ENCODE measurements around the gene LTBP3. TPM values are rescaled to one million over a fixed set of nuclear protein-coding genes. Genes with fewer than 3 reads are reported as not detected.

The LTBP3 gene
- total and polyA plus RNA-seq, 2 of the 13 experiments (the other 11 are each of a cell fraction or from before 2014, with no cell fraction given), result 12.2 to 68.1 TPM

DNA sequence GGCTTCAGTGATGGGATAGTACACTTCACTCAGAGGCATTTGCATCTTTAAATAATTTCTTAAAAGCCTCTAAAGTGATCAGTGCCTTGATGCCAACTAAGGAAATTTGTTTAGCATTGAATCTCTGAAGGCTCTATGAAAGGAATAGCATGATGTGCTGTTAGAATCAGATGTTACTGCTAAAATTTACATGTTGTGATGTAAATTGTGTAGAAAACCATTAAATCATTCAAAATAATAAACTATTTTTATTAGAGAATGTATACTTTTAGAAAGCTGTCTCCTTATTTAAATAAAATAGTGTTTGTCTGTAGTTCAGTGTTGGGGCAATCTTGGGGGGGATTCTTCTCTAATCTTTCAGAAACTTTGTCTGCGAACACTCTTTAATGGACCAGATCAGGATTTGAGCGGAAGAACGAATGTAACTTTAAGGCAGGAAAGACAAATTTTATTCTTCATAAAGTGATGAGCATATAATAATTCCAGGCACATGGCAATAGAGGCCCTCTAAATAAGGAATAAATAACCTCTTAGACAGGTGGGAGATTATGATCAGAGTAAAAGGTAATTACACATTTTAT is 54.7 kb downstream of the LTBP3 start:
- ChIA-PET POLR2A (interaction anchor here (0.6 to 27.3 kb wide), 8 partner anchors 11 to 146 kb away, joined by 3 to 1590 read pairs (median 7); partner anchors contain the start of gene NEAT1), CTCF (ENCODE audit: low intra/inter-chr PET ratio, low total read pairs) (no interaction called here)
- WGBS (ENCODE audit: low lambda C conversion rate), result 37% methylated on average over 3 of the region's 3 CpGs
- in situ Hi-C loops (cut with HindIII; ENCODE audit: extremely low pct_ligation_motif_present, low pct_unique_long_range_greater_than_20kb) (loop anchor here (10.0 kb wide), 1 partner anchor 49 kb away; no protein-coding TSS in a partner anchor), intact Hi-C loops (cut with micrococcal nuclease; ENCODE audit: unreplicated experiment) (loop anchor here (2.0 kb wide), 1 partner anchor 81 kb away; the partner anchor contains the start of gene NEAT1)
- H3K4me2 ChIP-seq (ENCODE audit: low read depth, low read length), result peak overlapping the region; percentile 78
- no peak overlapping the region for H3K27ac ChIP-seq (ENCODE audit: extremely low read length, insufficient read depth, low read length)
- no peaks in the 10 kb centered on the region; a peak in 2 of 5 replicates for H3K27me3 ChIP-seq (ENCODE audit: control insufficient read depth in 1 of 2, insufficient read depth in 2 of 2, low read length in 2 of 2)
- peak overlapping the region; percentile 99; the same call in 1 of the 2 replicates for H3K9ac ChIP-seq (ENCODE audit: insufficient read depth, low read depth, low read length)
- no peak for DNase-seq (ENCODE audit: low spot score)
- peaks cover 50% of the 10 kb centered on the region for H3K4me1 ChIP-seq (ENCODE audit: insufficient read depth, low read length)
- no peak for FAIRE-seq
- H3K36me3 ChIP-seq (replicated peaks in 1 of 2; ENCODE audit: control insufficient read depth in 1 of 2, insufficient read depth in 2 of 2, low read length in 2 of 2), result peaks cover 6 to 40% of the 10 kb centered on the region in 2 experiments
- no peak for ATAC-seq
- no TSS peak for BruUV-seq (replicated peaks)
- peaks cover 74% of the 10 kb centered on the region for H3K79me2 ChIP-seq (ENCODE audit: insufficient read depth, low read length)
- H3K4me3 ChIP-seq (replicated peaks in 1 of 3; ENCODE audit: insufficient read depth in 1 of 3, low read depth in 2 of 3, low read length in 3 of 3), result peak overlapping the region; percentile 85 to 93 (median 89); a peak in 5 of 6 replicates
- H4K20me1 ChIP-seq (ENCODE audit: insufficient read depth, low read length), result peaks cover 77% of the 10 kb centered on the region
- H3K9me3 ChIP-seq (ENCODE audit: low read length), result no peaks in the 10 kb centered on the region
- H2AFZ ChIP-seq (ENCODE audit: low read length), result no peak overlapping the region
- TF ChIP-seq NPAS2 (CRISPR knock-in tag; IDR thresholded peaks at IDR 0.05; ENCODE audit: borderline replicate concordance) (no peak), RBFOX2 (IDR thresholded peaks at IDR 0.05; ENCODE audit: low read depth, low read length) (peak; percentile 20; the same call in 1 of the 2 replicates), ZFAT (CRISPR knock-in tag; conservative IDR thresholded peaks at IDR 0.05) (no peak), FOSL2 (CRISPR knock-in tag; IDR thresholded peaks at IDR 0.05) (no peak), ZKSCAN1 (IDR thresholded peaks at IDR 0.05; ENCODE audit: low read length) (no peak), ZNF17 (CRISPR knock-in tag; IDR thresholded peaks at IDR 0.05) (no peak), AGO2 (optimal IDR thresholded peaks at IDR 0.05; ENCODE audit: low read depth, low read length) (peak; percentile 16), MTA1 (CRISPR knock-in tag; IDR thresholded peaks at IDR 0.05; ENCODE audit: borderline replicate concordance) (no peak), NCOA5 (CRISPR knock-in tag; IDR thresholded peaks at IDR 0.05) (no peak), XRCC5 (optimal IDR thresholded peaks at IDR 0.05; ENCODE audit: low read length) (no peak), ZNF34 (CRISPR knock-in tag; IDR thresholded peaks at IDR 0.05; ENCODE audit: borderline replicate concordance) (no peak)
- TF ChIP-seq, protein P1, sequence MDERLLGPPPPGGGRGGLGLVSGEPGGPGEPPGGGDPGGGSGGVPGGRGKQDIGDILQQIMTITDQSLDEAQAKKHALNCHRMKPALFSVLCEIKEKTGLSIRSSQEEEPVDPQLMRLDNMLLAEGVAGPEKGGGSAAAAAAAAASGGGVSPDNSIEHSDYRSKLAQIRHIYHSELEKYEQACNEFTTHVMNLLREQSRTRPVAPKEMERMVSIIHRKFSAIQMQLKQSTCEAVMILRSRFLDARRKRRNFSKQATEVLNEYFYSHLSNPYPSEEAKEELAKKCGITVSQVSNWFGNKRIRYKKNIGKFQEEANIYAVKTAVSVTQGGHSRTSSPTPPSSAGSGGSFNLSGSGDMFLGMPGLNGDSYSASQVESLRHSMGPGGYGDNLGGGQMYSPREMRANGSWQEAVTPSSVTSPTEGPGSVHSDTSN (CRISPR knock-in tag; IDR thresholded peaks at IDR 0.05), result no peak
- TF ChIP-seq, protein P2, sequence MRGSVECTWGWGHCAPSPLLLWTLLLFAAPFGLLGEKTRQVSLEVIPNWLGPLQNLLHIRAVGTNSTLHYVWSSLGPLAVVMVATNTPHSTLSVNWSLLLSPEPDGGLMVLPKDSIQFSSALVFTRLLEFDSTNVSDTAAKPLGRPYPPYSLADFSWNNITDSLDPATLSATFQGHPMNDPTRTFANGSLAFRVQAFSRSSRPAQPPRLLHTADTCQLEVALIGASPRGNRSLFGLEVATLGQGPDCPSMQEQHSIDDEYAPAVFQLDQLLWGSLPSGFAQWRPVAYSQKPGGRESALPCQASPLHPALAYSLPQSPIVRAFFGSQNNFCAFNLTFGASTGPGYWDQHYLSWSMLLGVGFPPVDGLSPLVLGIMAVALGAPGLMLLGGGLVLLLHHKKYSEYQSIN (CRISPR knock-in tag; IDR thresholded peaks at IDR 0.05; ENCODE audit: borderline replicate concordance), result no peak
- TF ChIP-seq, protein P3, sequence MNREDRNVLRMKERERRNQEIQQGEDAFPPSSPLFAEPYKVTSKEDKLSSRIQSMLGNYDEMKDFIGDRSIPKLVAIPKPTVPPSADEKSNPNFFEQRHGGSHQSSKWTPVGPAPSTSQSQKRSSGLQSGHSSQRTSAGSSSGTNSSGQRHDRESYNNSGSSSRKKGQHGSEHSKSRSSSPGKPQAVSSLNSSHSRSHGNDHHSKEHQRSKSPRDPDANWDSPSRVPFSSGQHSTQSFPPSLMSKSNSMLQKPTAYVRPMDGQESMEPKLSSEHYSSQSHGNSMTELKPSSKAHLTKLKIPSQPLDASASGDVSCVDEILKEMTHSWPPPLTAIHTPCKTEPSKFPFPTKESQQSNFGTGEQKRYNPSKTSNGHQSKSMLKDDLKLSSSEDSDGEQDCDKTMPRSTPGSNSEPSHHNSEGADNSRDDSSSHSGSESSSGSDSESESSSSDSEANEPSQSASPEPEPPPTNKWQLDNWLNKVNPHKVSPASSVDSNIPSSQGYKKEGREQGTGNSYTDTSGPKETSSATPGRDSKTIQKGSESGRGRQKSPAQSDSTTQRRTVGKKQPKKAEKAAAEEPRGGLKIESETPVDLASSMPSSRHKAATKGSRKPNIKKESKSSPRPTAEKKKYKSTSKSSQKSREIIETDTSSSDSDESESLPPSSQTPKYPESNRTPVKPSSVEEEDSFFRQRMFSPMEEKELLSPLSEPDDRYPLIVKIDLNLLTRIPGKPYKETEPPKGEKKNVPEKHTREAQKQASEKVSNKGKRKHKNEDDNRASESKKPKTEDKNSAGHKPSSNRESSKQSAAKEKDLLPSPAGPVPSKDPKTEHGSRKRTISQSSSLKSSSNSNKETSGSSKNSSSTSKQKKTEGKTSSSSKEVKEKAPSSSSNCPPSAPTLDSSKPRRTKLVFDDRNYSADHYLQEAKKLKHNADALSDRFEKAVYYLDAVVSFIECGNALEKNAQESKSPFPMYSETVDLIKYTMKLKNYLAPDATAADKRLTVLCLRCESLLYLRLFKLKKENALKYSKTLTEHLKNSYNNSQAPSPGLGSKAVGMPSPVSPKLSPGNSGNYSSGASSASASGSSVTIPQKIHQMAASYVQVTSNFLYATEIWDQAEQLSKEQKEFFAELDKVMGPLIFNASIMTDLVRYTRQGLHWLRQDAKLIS (CRISPR knock-in tag; IDR thresholded peaks at IDR 0.05), result no peak
- TF ChIP-seq, protein P4, sequence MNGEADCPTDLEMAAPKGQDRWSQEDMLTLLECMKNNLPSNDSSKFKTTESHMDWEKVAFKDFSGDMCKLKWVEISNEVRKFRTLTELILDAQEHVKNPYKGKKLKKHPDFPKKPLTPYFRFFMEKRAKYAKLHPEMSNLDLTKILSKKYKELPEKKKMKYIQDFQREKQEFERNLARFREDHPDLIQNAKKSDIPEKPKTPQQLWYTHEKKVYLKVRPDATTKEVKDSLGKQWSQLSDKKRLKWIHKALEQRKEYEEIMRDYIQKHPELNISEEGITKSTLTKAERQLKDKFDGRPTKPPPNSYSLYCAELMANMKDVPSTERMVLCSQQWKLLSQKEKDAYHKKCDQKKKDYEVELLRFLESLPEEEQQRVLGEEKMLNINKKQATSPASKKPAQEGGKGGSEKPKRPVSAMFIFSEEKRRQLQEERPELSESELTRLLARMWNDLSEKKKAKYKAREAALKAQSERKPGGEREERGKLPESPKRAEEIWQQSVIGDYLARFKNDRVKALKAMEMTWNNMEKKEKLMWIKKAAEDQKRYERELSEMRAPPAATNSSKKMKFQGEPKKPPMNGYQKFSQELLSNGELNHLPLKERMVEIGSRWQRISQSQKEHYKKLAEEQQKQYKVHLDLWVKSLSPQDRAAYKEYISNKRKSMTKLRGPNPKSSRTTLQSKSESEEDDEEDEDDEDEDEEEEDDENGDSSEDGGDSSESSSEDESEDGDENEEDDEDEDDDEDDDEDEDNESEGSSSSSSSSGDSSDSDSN (CRISPR knock-in tag; IDR thresholded peaks at IDR 0.05), result no peak
